ENCODE measurements around the gene TLE2.
A peak's percentile ranks its signal among the peaks of the same experiment; 100 is the strongest.
"Not testable (repeated sequence)": the region's sequence is repeated elsewhere in the genome, so short reads cannot be mapped to it uniquely, and the experiment has no call there.

TLE2 gene

GRCh38 chr19:3046698-3047495, 17.8 kb upstream of the TLE2 start:
- DNase-seq (no peak), ATAC-seq (no peak)
- Mint-ChIP-seq H3K9me3 (no peaks in the 10 kb centered on the region), H3K4me3 (peak overlapping the region; percentile 72 to 90), H3K27ac (no peak overlapping the region), H3K4me1 (peaks cover 21% of the 10 kb centered on the region), H3K27me3 (peaks cover 9% of the 10 kb centered on the region)

GRCh38 chr19:3045885-3046697, 17.0 kb upstream of the TLE2 start:
- ATAC-seq (no peak), DNase-seq (no peak)
- peaks cover 28% of the 10 kb centered on the region for H3K4me1 Mint-ChIP-seq
- no peak overlapping the region for H3K27ac Mint-ChIP-seq
- peaks cover 9% of the 10 kb centered on the region for H3K27me3 Mint-ChIP-seq
- H3K4me3 Mint-ChIP-seq = no peak overlapping the region
- H3K9me3 Mint-ChIP-seq = no peaks in the 10 kb centered on the region

GRCh38 chr19:3045191-3045590, 16.1 kb upstream of the TLE2 start:
- Mint-ChIP-seq H3K27me3 (peaks cover 9% of the 10 kb centered on the region), H3K4me3 (no peak overlapping the region), H3K4me1 (peaks cover 35% of the 10 kb centered on the region), H3K9me3 (no peaks in the 10 kb centered on the region), H3K27ac (no peak overlapping the region)
- ATAC-seq = no peak
- DNase-seq = no peak

GRCh38 chr19:3042621-3043267, 13.7 kb upstream of the TLE2 start:
- peaks cover 32% of the 10 kb centered on the region for H3K4me1 Mint-ChIP-seq
- peak overlapping the region; percentile 54 to 59 for H3K4me3 Mint-ChIP-seq
- no peak for DNase-seq
- no peak for ATAC-seq
- H3K9me3 Mint-ChIP-seq = no peaks in the 10 kb centered on the region
- peak overlapping the region; percentile 84 to 92 for H3K27ac Mint-ChIP-seq
- peaks cover 6% of the 10 kb centered on the region for H3K27me3 Mint-ChIP-seq

- Mint-ChIP-seq H3K27ac (peak overlapping the region; percentile 84 to 92), H3K4me3 (peak overlapping the region; percentile 59 to 67), H3K27me3 (no peaks in the 10 kb centered on the region), H3K4me1 (peaks cover 28% of the 10 kb centered on the region), H3K9me3 (no peaks in the 10 kb centered on the region)
- DNase-seq (no peak), ATAC-seq (peak; percentile 69)
Measured at GRCh38 chr19:3041761-3042620, 12.9 kb upstream of the TLE2 start.

GRCh38 chr19:3041327-3041726, 12.2 kb upstream of the TLE2 start:
- H3K27me3 Mint-ChIP-seq = no peaks in the 10 kb centered on the region
- H3K9me3 Mint-ChIP-seq = no peaks in the 10 kb centered on the region
- ATAC-seq (no peak), DNase-seq (no peak)
- peak overlapping the region; percentile 57 to 67 for H3K4me3 Mint-ChIP-seq
- H3K4me1 Mint-ChIP-seq = peaks cover 35% of the 10 kb centered on the region
- peak overlapping the region; percentile 28 to 90 for H3K27ac Mint-ChIP-seq

- H3K4me1 Mint-ChIP-seq = peaks cover 45% of the 10 kb centered on the region
- ATAC-seq = no peak
- no peak for DNase-seq
- no peak overlapping the region for H3K27ac Mint-ChIP-seq
- H3K27me3 Mint-ChIP-seq = peaks cover 2% of the 10 kb centered on the region
- no peaks in the 10 kb centered on the region for H3K9me3 Mint-ChIP-seq
- H3K4me3 Mint-ChIP-seq = no peak overlapping the region
Measured at GRCh38 chr19:3039641-3040077, 10.6 kb upstream of the TLE2 start.

- ATAC-seq (no peak), DNase-seq (no peak)
- H3K4me1 Mint-ChIP-seq = peaks cover 51% of the 10 kb centered on the region
- no peaks in the 10 kb centered on the region for H3K9me3 Mint-ChIP-seq
- H3K27ac Mint-ChIP-seq = no peak overlapping the region
- peaks cover 7% of the 10 kb centered on the region for H3K27me3 Mint-ChIP-seq
- H3K4me3 Mint-ChIP-seq = no peak overlapping the region
Measured at GRCh38 chr19:3039125-3039524, 10.0 kb upstream of the TLE2 start.

GRCh38 chr19:3038214-3038613, 9.1 kb upstream of the TLE2 start:
- no peak for ATAC-seq
- Mint-ChIP-seq H3K27ac (no peak overlapping the region), H3K4me1 (peaks cover 51% of the 10 kb centered on the region), H3K9me3 (no peaks in the 10 kb centered on the region), H3K4me3 (no peak overlapping the region), H3K27me3 (peaks cover 16% of the 10 kb centered on the region)
- DNase-seq = no peak

- not testable (repeated sequence) for H3K9me3 Mint-ChIP-seq, DNase-seq, ATAC-seq, H3K27ac Mint-ChIP-seq
- peak overlapping the region; percentile 90 to 95 for H3K4me3 Mint-ChIP-seq
- H3K4me1 Mint-ChIP-seq = peaks cover 44% of the 10 kb centered on the region
- peaks cover 17% of the 10 kb centered on the region for H3K27me3 Mint-ChIP-seq
Measured at GRCh38 chr19:3036977-3037544, 8.0 kb upstream of the TLE2 start.

GRCh38 chr19:3036119-3036976, 7.3 kb upstream of the TLE2 start:
- H3K4me3 Mint-ChIP-seq = peak overlapping the region; percentile 90 to 95

GRCh38 chr19:3035542-3036118, 6.5 kb upstream of the TLE2 start:
- ATAC-seq = peak; percentile 94
- peak overlapping the region; percentile 90 to 95 for H3K4me3 Mint-ChIP-seq
- H3K9me3 Mint-ChIP-seq = no peaks in the 10 kb centered on the region
- peaks cover 34% of the 10 kb centered on the region for H3K4me1 Mint-ChIP-seq
- H3K27me3 Mint-ChIP-seq = peaks cover 18% of the 10 kb centered on the region
- peak overlapping the region; percentile 96 to 97 for H3K27ac Mint-ChIP-seq
- DNase-seq = peak; percentile 96 to 97

More at GRCh38 chr19:3036119-3036976, 7.3 kb upstream of the TLE2 start:
- peak; percentile 82 to 84 for DNase-seq
- ATAC-seq = peak; percentile 75
- H3K9me3 Mint-ChIP-seq = no peaks in the 10 kb centered on the region
- peak overlapping the region; percentile 96 to 97 for H3K27ac Mint-ChIP-seq
- peaks cover 17% of the 10 kb centered on the region for H3K27me3 Mint-ChIP-seq
- peaks cover 39% of the 10 kb centered on the region for H3K4me1 Mint-ChIP-seq

- H3K27me3 Mint-ChIP-seq = peaks cover 25% of the 10 kb centered on the region
- H3K4me3 Mint-ChIP-seq = peak overlapping the region; percentile 90 to 95
- H3K27ac Mint-ChIP-seq = peak overlapping the region; percentile 96 to 97
- H3K4me1 Mint-ChIP-seq = peaks cover 34% of the 10 kb centered on the region
- no peaks in the 10 kb centered on the region for H3K9me3 Mint-ChIP-seq
- peak in 1 of 2 donors; percentile 53 for DNase-seq
- ATAC-seq = peak; percentile 34
Measured at GRCh38 chr19:3034656-3035541, 5.8 kb upstream of the TLE2 start.
